Natural killer cell (primary cell): Measurements from ENCODE around the gene MYLK3. TPM values are rescaled to one million over a fixed set of nuclear protein-coding genes. Genes with fewer than 3 reads are reported as not detected.
A peak's percentile ranks its signal among the peaks of the same experiment; 100 is the strongest.

Experiments used
- ATAC-seq, 3 donors: fragments of 150-1000 bp in 2 of 3; fragments of 200-7000 bp in 1 of 3; cut with Tn5 transposase; 1 replicate in 1 of 3; 2 replicates in 2 of 3; pipeline ENCODE4 v1.10.0; 2021; ENCODE audit warnings: mild to moderate bottlenecking in 2 of 3, moderate library complexity in 2 of 3
- DNase-seq, 2 donors: peaks; one replicate each; pipeline versions ENCODE4 v3.0.0 to v3.0.0-alpha.2; 2013 to 2021; ENCODE audit warnings: mixed read lengths in 1 of 2
- H3K27ac ChIP-seq: one replicate; pipeline ENCODE4 v1.5.1; 2013; ENCODE audit warnings: mild to moderate bottlenecking, low read length
- H3K27me3 ChIP-seq: one replicate; pipeline ENCODE4 v1.6.1; 2013; ENCODE audit warnings: low read length; ENCODE audit not compliant: control insufficient read depth, insufficient read depth
- H3K36me3 ChIP-seq: one replicate; pipeline ENCODE4 v1.6.1; 2013; ENCODE audit warnings: low read length; ENCODE audit not compliant: control insufficient read depth, insufficient read depth
- H3K4me1 ChIP-seq: one replicate; pipeline ENCODE4 v1.6.1; 2013; ENCODE audit warnings: low read length; ENCODE audit not compliant: control insufficient read depth, insufficient read depth
- H3K4me3 ChIP-seq: one replicate; pipeline ENCODE4 v1.5.1; 2013; ENCODE audit warnings: low read length
- H3K9me3 ChIP-seq: one replicate; pipeline ENCODE4 v1.6.1; 2013; ENCODE audit warnings: low read length; ENCODE audit not compliant: control insufficient read depth, insufficient read depth
- H3K27ac Mint-ChIP-seq, 2 donors: one replicate each; pipeline ENCODE4 v1.8.0; 2022; ENCODE audit warnings: mild to moderate bottlenecking in 2 of 2, mixed read lengths in 2 of 2, moderate library complexity in 1 of 2
- H3K27me3 Mint-ChIP-seq, 2 donors: one replicate each; pipeline ENCODE4 v1.8.0; 2022; ENCODE audit warnings: low read depth in 2 of 2, mixed read lengths in 2 of 2
- H3K36me3 Mint-ChIP-seq: one replicate; pipeline ENCODE4 v1.8.0; 2022; ENCODE audit warnings: mixed read lengths
- H3K4me1 Mint-ChIP-seq, 2 donors: one replicate each; pipeline ENCODE4 v1.8.0; 2022; ENCODE audit warnings: mixed read lengths in 2 of 2
- H3K4me3 Mint-ChIP-seq: one replicate; pipeline ENCODE4 v1.8.0; 2022; ENCODE audit warnings: mild to moderate bottlenecking, moderate library complexity, mixed read lengths
- H3K9me3 Mint-ChIP-seq, 2 donors: one replicate each; pipeline ENCODE4 v1.8.0; 2022; ENCODE audit warnings: mixed read lengths in 2 of 2
- CTCF ChIP-seq: fragments of 200-600 bp; IDR thresholded peaks from one replicate; pipeline ENCODE4 v1.8.0; 2022; ENCODE audit warnings: antibody characterized with exemption
- WGBS: methylation state at CpG from one replicate; pipeline ENCODE4 v1.1.7; 2013; ENCODE audit warnings: missing lambda C conversion rate; ENCODE audit not compliant: insufficient coverage; 5-methylcytosine and 5-hydroxymethylcytosine counted together
- intact Hi-C: fragments of 100-400 bp; cut with micrococcal nuclease; formaldehyde crosslinking; loops from one replicate; pipeline ENCODE4 v1.14.2; 2022
- total RNA-seq, 4 donors: library from RNA; stranded (reverse); fragments of 120-200 nt in 1 of 4; gene quantifications; one replicate each; pipeline versions ENCODE4 v1.2.3 to v1.2.4, GENCODE V29; 2013 to 2022

Gene MYLK3
- total RNA-seq, 3 donors from 2014 or later (not counting 1 experiment from before 2014, with no cell fraction given), result 0.42 to 0.73 TPM; not detected in 1

- Histone ChIP-seq H3K36me3 (peaks cover 65% of the 10 kb centered on the region), H3K4me1 (no peaks in the 10 kb centered on the region), H3K27ac (no peak overlapping the region), H3K9me3 (no peaks in the 10 kb centered on the region), H3K27me3 (no peaks in the 10 kb centered on the region), H3K4me3 (no peak overlapping the region)
- TF ChIP-seq CTCF, result peak; percentile 87
- H3K4me1 Mint-ChIP-seq, result no peaks in the 10 kb centered on the region
- DNase-seq (peak in 1 of 2 donors; percentile 80), ATAC-seq (peak; percentile 79 to 86 (median 84))
- H3K4me3 Mint-ChIP-seq, result no peak overlapping the region
- no peaks in the 10 kb centered on the region for H3K27me3 Mint-ChIP-seq
- no peaks in the 10 kb centered on the region for H3K36me3 Mint-ChIP-seq
- whole genome bisulfite sequencing, result 78% methylated on average over 6 of the region's 6 CpGs
- intact Hi-C loops, result loop anchor here (1.0 kb wide), 2 partner anchors 16 to 236 kb away; partner anchors contain the start of genes ORC6 and VPS35
- H3K27ac Mint-ChIP-seq, result no peak overlapping the region
- no peaks in the 10 kb centered on the region for H3K9me3 Mint-ChIP-seq
These were observed 74.7 kb downstream of the MYLK3 start for GRCh38 chr16:46673320-46674013.

GRCh38 chr16:46662123-46662522 is 86.0 kb downstream of the MYLK3 start:
- H3K4me3 ChIP-seq, result no peak overlapping the region
- whole genome bisulfite sequencing, result 75% methylated on average over 4 of the region's 4 CpGs

GRCh38 chr16:46658925-46659324 is 89.2 kb downstream of the MYLK3 start:
- Histone ChIP-seq H3K4me3 (no peak overlapping the region), H3K9me3 (no peaks in the 10 kb centered on the region), H3K36me3 (peaks cover 32% of the 10 kb centered on the region), H3K27ac (no peak overlapping the region), H3K27me3 (no peaks in the 10 kb centered on the region), H3K4me1 (no peaks in the 10 kb centered on the region)
- ATAC-seq (peak; percentile 29 to 82 (median 50)), DNase-seq (peak in 1 of 2 donors; percentile 15)
- peaks cover 12% of the 10 kb centered on the region for H3K36me3 Mint-ChIP-seq
- no peak for TF ChIP-seq CTCF
- no peak overlapping the region for H3K4me3 Mint-ChIP-seq
- no peaks in the 10 kb centered on the region for H3K27me3 Mint-ChIP-seq
- intact Hi-C loops, result no loop called here
- H3K9me3 Mint-ChIP-seq, result no peaks in the 10 kb centered on the region
- WGBS, result 5% methylated on average over 1 of the region's 1 CpG
- peak overlapping the region; percentile 19 to 44 for H3K27ac Mint-ChIP-seq
- peaks cover 0 to 8% of the 10 kb centered on the region in 2 donors for H3K4me1 Mint-ChIP-seq

More at GRCh38 chr16:46662123-46662522, 86.0 kb downstream of the MYLK3 start:
- H3K27me3 Mint-ChIP-seq, result no peaks in the 10 kb centered on the region
- peaks cover 48% of the 10 kb centered on the region for H3K36me3 ChIP-seq
- no peaks in the 10 kb centered on the region for H3K9me3 ChIP-seq
- intact Hi-C loops, result no loop called here
- peaks cover 12% of the 10 kb centered on the region for H3K36me3 Mint-ChIP-seq
- no peak for ATAC-seq
- H3K4me3 Mint-ChIP-seq, result no peak overlapping the region
- H3K9me3 Mint-ChIP-seq, result no peaks in the 10 kb centered on the region
- peaks cover 0 to 8% of the 10 kb centered on the region in 2 donors for H3K4me1 Mint-ChIP-seq
- no peaks in the 10 kb centered on the region for H3K4me1 ChIP-seq
- H3K27ac ChIP-seq, result no peak overlapping the region
- TF ChIP-seq CTCF, result no peak
- no peaks in the 10 kb centered on the region for H3K27me3 ChIP-seq
- no peak for DNase-seq
- H3K27ac Mint-ChIP-seq, result no peak overlapping the region

Other genes starting within 250 kb of the MYLK3 start
- gene SHCBP1, start 127.0 kb downstream of the MYLK3 start, total RNA-seq, result 1 to 10 TPM; 2.2 to 3.6 (median 3.5) TPM
- gene VPS35, start 59.2 kb downstream of the MYLK3 start, total RNA-seq, result 10 to 100 TPM; 32.8 to 44.1 (median 43.7) TPM
- gene ORC6, start 58.7 kb downstream of the MYLK3 start, total RNA-seq, result 10 to 100 TPM in 1 of 3 donors, 1 to 10 TPM in 2; 2.9 to 11.4 (median 5.9) TPM
- gene C16orf87, start 82.8 kb upstream of the MYLK3 start, total RNA-seq, result 10 to 100 TPM; 18.3 to 23.0 (median 18.8) TPM
- 1 to 10 TPM in 2 of 3 donors, under 1 TPM in 1; 0.64 to 1.3 (median 1.2) TPM for gene GPT2, start 136.0 kb upstream of the MYLK3 start, total RNA-seq
- gene DNAJA2, start 225.3 kb upstream of the MYLK3 start, total RNA-seq, result 10 to 100 TPM; 71.8 to 83.2 (median 74.5) TPM